IMR-90 (cell line): ENCODE data around the gene KRT74. TPM values are rescaled to one million over a fixed set of nuclear protein-coding genes. Genes with fewer than 3 reads are reported as not detected.

Experiments used
- ATAC-seq: fragments of 200-7000 bp; cut with Tn5 transposase; 2 replicates; pipeline ENCODE4 v1.9.1; 2020; ENCODE audit warnings: low read depth, mild to moderate bottlenecking, moderate library complexity
- BruUV-seq: library from RNA; stranded (reverse); fragments of 400-500 nt; replicated peaks from 2 replicates; lab custom pipeline; 2021; lab: Mats Ljungman, UMichigan
- CTCF ChIA-PET: fragments of 300-600 bp; formaldehyde crosslinking; extraction: SDS; loops from one replicate; lab custom pipeline; 2021; ENCODE audit warnings: antibody characterized with exemption; lab: Yijun Ruan, JAX
- POLR2A ChIA-PET: fragments of 300-600 bp; sonication (Branson Sonifier 250); formaldehyde crosslinking; loops from one replicate; lab custom pipeline; 2022; ENCODE audit warnings: antibody characterized with exemption; ENCODE audit not compliant: unreplicated experiment; lab: Charles Lee
- DNase-seq: peaks from one replicate; pipeline ENCODE4 v3.0.0; 2013
- H2AFZ ChIP-seq: replicated peaks from 2 replicates; pipeline ENCODE3; 2013; ENCODE audit warnings: low read length, mild to moderate bottlenecking; ENCODE audit not compliant: poor library complexity
- H2AK5ac ChIP-seq: 2 replicates; pipeline ENCODE4 v1.6.1; 2013; ENCODE audit warnings: low read depth, low read length, inconsistent platforms
- H2AK9ac ChIP-seq: replicated peaks from 2 replicates; pipeline ENCODE3; 2013; ENCODE audit warnings: mild to moderate bottlenecking, low read depth, low read length, moderate library complexity; ENCODE audit not compliant: poor library complexity
- H2BK120ac ChIP-seq: 2 replicates; pipeline ENCODE4 v1.6.1; 2013; ENCODE audit warnings: low read depth, low read length, inconsistent platforms
- H2BK15ac ChIP-seq: 3 replicates; pipeline ENCODE4 v1.6.1; 2013; ENCODE audit warnings: low read depth, low read length, inconsistent platforms
- H2BK20ac ChIP-seq: 2 replicates; pipeline ENCODE4 v1.6.1; 2013; ENCODE audit warnings: low read depth, mild to moderate bottlenecking, inconsistent platforms, low read length, moderate library complexity
- H2BK5ac ChIP-seq: 2 replicates; pipeline ENCODE4 v1.6.1; 2013; ENCODE audit warnings: mild to moderate bottlenecking, low read depth, low read length, inconsistent platforms; ENCODE audit not compliant: poor library complexity, severe bottlenecking
- H3K14ac ChIP-seq: replicated peaks from 2 replicates; pipeline ENCODE4 v1.6.1; 2013; ENCODE audit warnings: low read depth, low read length, inconsistent platforms
- H3K18ac ChIP-seq: 2 replicates; pipeline ENCODE4 v1.6.1; 2013; ENCODE audit warnings: low read depth, low read length, control low read depth
- H3K23ac ChIP-seq: 2 replicates; pipeline ENCODE4 v1.6.1; 2013; ENCODE audit warnings: low read depth, low read length, inconsistent platforms
- H3K27ac ChIP-seq: 2 replicates; pipeline ENCODE4 v1.5.1; 2013; ENCODE audit warnings: mild to moderate bottlenecking, control low read depth, low read length; ENCODE audit not compliant: insufficient read depth
- H3K27me3 ChIP-seq: 2 replicates; pipeline ENCODE4 v1.6.1; 2013; ENCODE audit warnings: low read length; ENCODE audit not compliant: control insufficient read depth, insufficient read depth
- H3K36me3 ChIP-seq: 2 replicates; pipeline ENCODE4 v1.6.1; 2013; ENCODE audit warnings: low read length, mixed read lengths; ENCODE audit not compliant: control insufficient read depth, insufficient read depth
- H3K4ac ChIP-seq: 2 replicates; pipeline ENCODE4 v1.6.1; 2013; ENCODE audit warnings: low read depth, low read length, inconsistent platforms
- H3K4me1 ChIP-seq: 2 replicates; pipeline ENCODE4 v1.6.1; 2013; ENCODE audit warnings: low read length, mixed read lengths; ENCODE audit not compliant: control insufficient read depth, insufficient read depth
- H3K4me2 ChIP-seq: 2 replicates; pipeline ENCODE4 v1.6.1; 2013; ENCODE audit warnings: low read depth, mild to moderate bottlenecking, control low read depth, low read length, moderate library complexity
- H3K4me3 ChIP-seq: 2 replicates; pipeline ENCODE4 v1.5.1; 2013; ENCODE audit warnings: low read depth, mild to moderate bottlenecking, control low read depth, low read length, moderate library complexity; ENCODE audit not compliant: insufficient read depth
- H3K56ac ChIP-seq: 2 replicates; pipeline ENCODE4 v1.6.1; 2013; ENCODE audit warnings: low read length, inconsistent platforms; ENCODE audit not compliant: insufficient read depth; ENCODE audit errors: extremely low read depth
- H3K79me1 ChIP-seq, 2 experiments: 2 replicates each; pipeline ENCODE4 v1.6.1; 2013; ENCODE audit warnings: low read length in 2 of 2, inconsistent platforms in 1 of 2, low read depth in 1 of 2
- H3K9ac ChIP-seq: 2 replicates; pipeline ENCODE4 v1.6.1; 2013; ENCODE audit warnings: low read depth, low read length, control low read depth
- H3K9me1 ChIP-seq: 2 replicates; pipeline ENCODE4 v1.6.1; 2013; ENCODE audit warnings: low read length, inconsistent platforms; ENCODE audit not compliant: insufficient read depth
- H3K9me3 ChIP-seq: 2 replicates; pipeline ENCODE4 v1.6.1; 2013; ENCODE audit warnings: low read length; ENCODE audit not compliant: control insufficient read depth, insufficient read depth
- H4K20me1 ChIP-seq: 2 replicates; pipeline ENCODE4 v1.6.1; 2013; ENCODE audit warnings: low read length, inconsistent platforms; ENCODE audit not compliant: insufficient read depth
- H4K5ac ChIP-seq: 2 replicates; pipeline ENCODE4 v1.6.1; 2013; ENCODE audit warnings: mild to moderate bottlenecking, low read depth, low read length, control low read depth
- H4K8ac ChIP-seq, 2 experiments: 2 replicates each; pipeline ENCODE4 v1.6.1; 2013; ENCODE audit warnings: low read depth in 2 of 2, low read length in 2 of 2, control low read depth in 1 of 2, inconsistent platforms in 1 of 2
- H4K91ac ChIP-seq: 2 replicates; pipeline ENCODE4 v1.6.1; 2013; ENCODE audit warnings: low read depth, low read length, inconsistent platforms; ENCODE audit not compliant: insufficient read depth
- BHLHE40 ChIP-seq: fragments of 150-350 bp; IDR thresholded peaks from 2 replicates; pipeline ENCODE4 v1.6.1; 2016; ENCODE audit warnings: mild to moderate bottlenecking, low read depth, low read length
- CEBPB ChIP-seq: IDR thresholded peaks from 2 replicates; pipeline ENCODE4 v1.6.1; 2012; ENCODE audit warnings: low read depth, low read length, improper control_type of control experiment
- CHD1 ChIP-seq: IDR thresholded peaks from 2 replicates; pipeline ENCODE4 v1.6.1; 2012; ENCODE audit warnings: low read depth, low read length, improper control_type of control experiment
- CTCF ChIP-seq: conservative IDR thresholded peaks from 2 replicates; pipeline ENCODE4 v1.5.1; 2012; ENCODE audit warnings: mild to moderate bottlenecking, low read depth, low read length, improper control_type of control experiment
- FOS ChIP-seq: fragments of 150-350 bp; IDR thresholded peaks from 2 replicates; pipeline ENCODE4 v1.6.1; 2016; ENCODE audit warnings: low read depth, low read length
- MAFK ChIP-seq: IDR thresholded peaks from 2 replicates; pipeline ENCODE4 v1.6.1; 2012; ENCODE audit warnings: low read depth, low read length, improper control_type of control experiment
- MAZ ChIP-seq: IDR thresholded peaks from 2 replicates; pipeline ENCODE4 v1.6.1; 2012; ENCODE audit warnings: low read depth, mild to moderate bottlenecking, low read length, improper control_type of control experiment, moderate library complexity, borderline replicate concordance
- MXI1 ChIP-seq: IDR thresholded peaks from 2 replicates; pipeline ENCODE4 v1.6.1; 2012; ENCODE audit warnings: low read depth, mild to moderate bottlenecking, low read length, moderate library complexity, borderline replicate concordance
- NFE2L2 ChIP-seq: fragments of 150-350 bp; IDR thresholded peaks from 2 replicates; pipeline ENCODE4 v1.6.1; 2016; ENCODE audit warnings: low read depth, mild to moderate bottlenecking, low read length
- POLR2A ChIP-seq: IDR thresholded peaks from 2 replicates; pipeline ENCODE4 v1.6.1; 2012; ENCODE audit warnings: mild to moderate bottlenecking, low read depth, low read length
- RAD21 ChIP-seq: IDR thresholded peaks from 2 replicates; pipeline ENCODE4 v1.6.1; 2012; ENCODE audit warnings: low read length, improper control_type of control experiment
- RCOR1 ChIP-seq: IDR thresholded peaks from 2 replicates; pipeline ENCODE4 v1.6.1; 2012; ENCODE audit warnings: mild to moderate bottlenecking, low read length, improper control_type of control experiment; ENCODE audit not compliant: insufficient replicate concordance
- RFX5 ChIP-seq: IDR thresholded peaks from 2 replicates; pipeline ENCODE4 v1.8.0; 2012; ENCODE audit warnings: low read depth, mild to moderate bottlenecking, low read length, moderate library complexity
- SMC3 ChIP-seq: fragments of 150-350 bp; IDR thresholded peaks from 2 replicates; pipeline ENCODE4 v1.6.1; 2016; ENCODE audit warnings: low read depth, mild to moderate bottlenecking, antibody characterized with exemption, low read length, moderate library complexity
- USF2 ChIP-seq: fragments of 150-350 bp; IDR thresholded peaks from 2 replicates; pipeline ENCODE4 v1.6.1; 2017; ENCODE audit warnings: mild to moderate bottlenecking, antibody characterized with exemption, low read length, low read depth
- WGBS, 2 experiments: methylation state at CpG; one replicate each; pipeline versions ENCODE4 v1.1.5 to v1.1.7; 2013; ENCODE audit warnings: missing lambda C conversion rate in 2 of 2; ENCODE audit not compliant: insufficient read length in 1 of 2; ENCODE audit errors: extremely low coverage in 2 of 2; 5-methylcytosine and 5-hydroxymethylcytosine counted together
- dilution Hi-C: fragments of 300-500 bp; cut with HindIII; formaldehyde crosslinking; loops from one replicate; pipeline ENCODE4 v1.14.3; 2018; ENCODE audit warnings: low sequenced_read_pairs; ENCODE audit not compliant: unreplicated experiment
- in situ Hi-C: fragments of 300-500 bp; cut with MboI; formaldehyde crosslinking; loops from 3 replicates; pipeline ENCODE4 v1.14.3; 2019; ENCODE audit warnings: low sequenced_read_pairs, inconsistent platforms, mixed read lengths
- intact Hi-C: fragments of 100-400 bp; cut with micrococcal nuclease; formaldehyde crosslinking; loops from 2 replicates; pipeline ENCODE4 v1.10.0; 2022
- polyA plus RNA-seq, 3 experiments: library from polyadenylated mRNA; depleted of rRNA; stranded (reverse); fragments of >200 nt; gene quantifications; 2 replicates each; pipeline ENCODE4 v1.2.3, GENCODE V29; 2012; ENCODE audit warnings: low replicate concordance in 1 of 3
- total RNA-seq: library from RNA; depleted of rRNA; stranded (reverse); fragments of >200 nt; gene quantifications from 2 replicates; pipeline ENCODE4 v1.2.3, GENCODE V29; 2012
- TF ChIP-seq, protein P1 (sequence below): fragments of 150-350 bp; IDR thresholded peaks from 2 replicates; pipeline ENCODE4 v1.6.1; 2016; ENCODE audit warnings: low read depth, mild to moderate bottlenecking, low read length, moderate library complexity, borderline replicate concordance

The KRT74 gene
- total and polyA plus RNA-seq, 2 of the 4 experiments (the other 2 are of a cell fraction), result not detected

DNA sequence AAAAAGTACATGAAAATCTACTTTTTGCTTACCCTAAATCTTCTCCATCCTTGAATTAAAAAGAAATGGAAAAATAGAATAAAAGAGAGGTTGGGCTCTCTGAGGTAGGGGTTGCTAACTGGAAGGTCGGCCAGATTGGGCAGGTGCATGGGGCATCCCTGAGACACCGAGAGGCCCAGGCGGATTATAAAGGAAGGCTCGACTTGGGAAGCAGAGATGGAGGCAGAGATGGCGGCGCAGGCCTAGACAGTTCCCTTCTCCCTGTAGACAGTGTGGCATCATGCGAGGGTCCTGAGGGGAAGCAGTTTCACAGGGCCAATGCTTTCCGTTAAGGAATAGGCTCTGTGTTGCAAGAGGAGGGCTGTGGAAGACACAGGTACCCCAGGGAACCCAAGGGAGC lies 3.7 kb upstream of the KRT74 start:
- no peaks in the 10 kb centered on the region for H3K9me1 ChIP-seq
- H2AK9ac ChIP-seq, result no peak overlapping the region
- H2BK20ac ChIP-seq, result no peak overlapping the region
- POLR2A ChIA-PET, result no interaction called here
- 56% methylated on average over 3 of the region's 8 CpGs; no CpG with 5 or more reads in 1 of the 2 experiments for WGBS, 2 experiments
- BruUV-seq, result no TSS peak
- CTCF ChIA-PET, result no interaction called here
- no peak overlapping the region for H3K23ac ChIP-seq
- no peak overlapping the region for H3K18ac ChIP-seq
- no peak overlapping the region for H4K8ac ChIP-seq
- no peak overlapping the region for H2AK5ac ChIP-seq
- no peak for TF ChIP-seq POLR2A
- no peak for TF ChIP-seq MAFK
- no peak for TF ChIP-seq CTCF
- TF ChIP-seq RFX5, result no peak
- TF ChIP-seq, protein P1, sequence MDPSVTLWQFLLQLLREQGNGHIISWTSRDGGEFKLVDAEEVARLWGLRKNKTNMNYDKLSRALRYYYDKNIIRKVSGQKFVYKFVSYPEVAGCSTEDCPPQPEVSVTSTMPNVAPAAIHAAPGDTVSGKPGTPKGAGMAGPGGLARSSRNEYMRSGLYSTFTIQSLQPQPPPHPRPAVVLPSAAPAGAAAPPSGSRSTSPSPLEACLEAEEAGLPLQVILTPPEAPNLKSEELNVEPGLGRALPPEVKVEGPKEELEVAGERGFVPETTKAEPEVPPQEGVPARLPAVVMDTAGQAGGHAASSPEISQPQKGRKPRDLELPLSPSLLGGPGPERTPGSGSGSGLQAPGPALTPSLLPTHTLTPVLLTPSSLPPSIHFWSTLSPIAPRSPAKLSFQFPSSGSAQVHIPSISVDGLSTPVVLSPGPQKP, result no peak
- TF ChIP-seq MAZ, result no peak
- TF ChIP-seq BHLHE40, result no peak
- TF ChIP-seq CHD1, result no peak
- TF ChIP-seq RAD21, result no peak
- no peak for TF ChIP-seq CEBPB
- no peak for TF ChIP-seq SMC3
- TF ChIP-seq USF2, result no peak
- no peak for TF ChIP-seq MXI1
- no peak for TF ChIP-seq NFE2L2
- no peak for TF ChIP-seq FOS
- TF ChIP-seq RCOR1, result no peak
- dilution Hi-C loops (no loop called here), in situ Hi-C loops (no loop called here), intact Hi-C loops (no loop called here)
- H3K27ac ChIP-seq, result no peak overlapping the region
- H4K5ac ChIP-seq, result no peak overlapping the region
- no peak overlapping the region for H3K9ac ChIP-seq
- no peaks in the 10 kb centered on the region for H3K4me1 ChIP-seq
- H3K79me1 ChIP-seq, result no peaks in the 10 kb centered on the region
- no peaks in the 10 kb centered on the region for H3K9me3 ChIP-seq
- H3K36me3 ChIP-seq, result no peaks in the 10 kb centered on the region
- no peak overlapping the region for H2BK15ac ChIP-seq
- no peak overlapping the region for H4K91ac ChIP-seq
- no peak overlapping the region for H3K4me3 ChIP-seq
- H4K20me1 ChIP-seq, result no peaks in the 10 kb centered on the region
- peaks cover 53% of the 10 kb centered on the region for H3K27me3 ChIP-seq
- no peak overlapping the region for H2BK120ac ChIP-seq
- H2AFZ ChIP-seq, result no peak overlapping the region
- H2BK5ac ChIP-seq, result no peak overlapping the region
- H3K56ac ChIP-seq, result no peak overlapping the region
- DNase-seq (no peak), ATAC-seq (no peak)
- H3K4me2 ChIP-seq, result no peak overlapping the region
- H3K14ac ChIP-seq, result no peak overlapping the region
- no peak overlapping the region for H3K4ac ChIP-seq
